Endothelial cell of umbilical vein (primary cell): ENCODE measurements around the gene FKBP8. TPM values are rescaled to one million over a fixed set of nuclear protein-coding genes. Genes with fewer than 3 reads are reported as not detected.

ENCODE experiments used
- BruUV-seq: library from RNA; stranded (reverse); fragments of 400-500 nt; replicated peaks from 2 replicates; lab custom pipeline; 2021; lab: Mats Ljungman, UMichigan
- CTCF ChIA-PET: fragments of 300-600, 350-600 bp; sonication (Branson Sonifier 250); formaldehyde crosslinking; loops from one replicate; lab custom pipeline; 2021; ENCODE audit warnings: antibody characterized with exemption, inconsistent platforms; lab: Charles Lee
- POLR2A ChIA-PET: fragments of 300-600, 350-600 bp; sonication (Branson Sonifier 250); formaldehyde crosslinking; loops from one replicate; lab custom pipeline; 2021; ENCODE audit warnings: antibody characterized with exemption, inconsistent platforms; lab: Charles Lee
- DNase-seq: peaks from one replicate; pipeline ENCODE4 v3.0.0-alpha.2; 2011; ENCODE audit warnings: low read depth, low spot score
- FAIRE-seq: peaks from 2 replicates; lab custom pipeline; 2011; peaks lifted over from hg19 to GRCh38; lab: Jason Lieb, UNC
- H2AFZ ChIP-seq: 2 replicates; pipeline ENCODE4 v1.6.0; 2012; ENCODE audit warnings: low read depth, low read length, control low read depth, inconsistent platforms
- H3K27ac ChIP-seq: 2 replicates; pipeline ENCODE4 v1.5.1; 2011; ENCODE audit warnings: low read depth, mild to moderate bottlenecking, control low read depth, low read length, moderate library complexity; ENCODE audit not compliant: insufficient read depth
- H3K27me3 ChIP-seq, 2 experiments: 2 replicates each; pipeline versions ENCODE4 v1.6.0 to v1.6.1; 2011; ENCODE audit warnings: low read length in 2 of 2, mixed read lengths in 1 of 2; ENCODE audit not compliant: control insufficient read depth in 2 of 2, insufficient read depth in 2 of 2
- H3K36me3 ChIP-seq, 2 experiments: 2 replicates in 1 of 2; 3 replicates in 1 of 2; pipeline ENCODE4 v1.5.1; 2011; ENCODE audit warnings: low read length in 2 of 2, mild to moderate bottlenecking in 1 of 2, moderate library complexity in 1 of 2; ENCODE audit not compliant: control insufficient read depth in 2 of 2, insufficient read depth in 2 of 2; ENCODE audit errors: extremely low read depth in 1 of 2
- H3K4me1 ChIP-seq: 3 replicates; pipeline ENCODE4 v1.5.1; 2011; ENCODE audit warnings: mild to moderate bottlenecking, low read length; ENCODE audit not compliant: control insufficient read depth, insufficient read depth; ENCODE audit errors: extremely low read depth
- H3K4me2 ChIP-seq: 2 replicates; pipeline ENCODE4 v1.6.1; 2011; ENCODE audit warnings: low read length, control low read depth, mixed read lengths; ENCODE audit not compliant: insufficient read depth
- H3K4me3 ChIP-seq, 3 experiments: fragments of 200-600 bp in 1 of 3; sonication (generic), shearing (Covaris generic) in 1 of 3; replicated peaks in 1 of 3; 2 replicates each; pipeline ENCODE4 v1.5.1; 2011 to 2016; ENCODE audit warnings: control low read depth in 3 of 3, low read length in 3 of 3, mild to moderate bottlenecking in 2 of 3, inconsistent platforms in 1 of 3, low read depth in 1 of 3, moderate library complexity in 1 of 3; ENCODE audit not compliant: insufficient read depth in 1 of 3
- H3K79me2 ChIP-seq: 2 replicates; pipeline ENCODE4 v1.6.0; 2012; ENCODE audit warnings: low read length, inconsistent platforms; ENCODE audit not compliant: control insufficient read depth, insufficient read depth
- H3K9ac ChIP-seq: replicated peaks from 2 replicates; pipeline ENCODE3; 2011; ENCODE audit warnings: low read length, control low read depth; ENCODE audit not compliant: insufficient read depth; ENCODE audit errors: extremely low read depth
- H3K9me1 ChIP-seq: replicated peaks from 3 replicates; pipeline ENCODE4 v1.6.0; 2011; ENCODE audit warnings: mild to moderate bottlenecking, low read length; ENCODE audit not compliant: control insufficient read depth, insufficient read depth; ENCODE audit errors: extremely low read depth
- H3K9me3 ChIP-seq: replicated peaks from 2 replicates; pipeline ENCODE4 v1.5.1; 2012; ENCODE audit warnings: low read length, inconsistent platforms; ENCODE audit not compliant: control insufficient read depth, insufficient read depth
- H4K20me1 ChIP-seq: replicated peaks from 2 replicates; pipeline ENCODE3; 2011; ENCODE audit warnings: mild to moderate bottlenecking, low read length; ENCODE audit not compliant: control insufficient read depth, insufficient read depth; ENCODE audit errors: extremely low read depth
- CTCF ChIP-seq, 2 donors: IDR thresholded peaks; 1 replicate in 1 of 2; 2 replicates in 1 of 2; pipeline ENCODE4 v1.5.1; 2011; ENCODE audit warnings: low read length in 2 of 2, mild to moderate bottlenecking in 2 of 2, moderate library complexity in 2 of 2, control low read depth in 1 of 2, inconsistent platforms in 1 of 2, low read depth in 1 of 2; ENCODE audit not compliant: insufficient read depth in 1 of 2; ENCODE audit errors: extremely low read depth in 1 of 2
- EZH2 ChIP-seq: IDR thresholded peaks from 2 replicates; pipeline ENCODE4 v1.6.1; 2012; ENCODE audit warnings: borderline replicate concordance, low read depth, mild to moderate bottlenecking, moderate library complexity, low read length, inconsistent platforms; ENCODE audit not compliant: severe bottlenecking
- FOS ChIP-seq: IDR thresholded peaks from 2 replicates; pipeline ENCODE4 v1.6.1; 2011; ENCODE audit warnings: mild to moderate bottlenecking, low read length, moderate library complexity, borderline replicate concordance; ENCODE audit not compliant: insufficient read depth
- GATA2 ChIP-seq: IDR thresholded peaks from 2 replicates; pipeline ENCODE4 v1.7.0; 2011; ENCODE audit warnings: low read depth, mild to moderate bottlenecking, moderate library complexity, mixed read lengths, low read length; ENCODE audit not compliant: insufficient read length, insufficient read depth
- JUN ChIP-seq: IDR thresholded peaks from 2 replicates; pipeline ENCODE4 v1.6.1; 2011; ENCODE audit warnings: borderline replicate concordance, low read depth; ENCODE audit not compliant: insufficient read length, insufficient read depth
- MAX ChIP-seq: IDR thresholded peaks from 2 replicates; pipeline ENCODE4 v1.6.1; 2011; ENCODE audit not compliant: insufficient read depth, insufficient read length
- MYC ChIP-seq: IDR thresholded peaks from one replicate; pipeline ENCODE4 v1.6.1; 2011; ENCODE audit warnings: mild to moderate bottlenecking, low read depth, low read length
- POLR2A ChIP-seq: IDR thresholded peaks from 2 replicates; pipeline ENCODE4 v1.6.1; 2012; ENCODE audit warnings: low read depth, mild to moderate bottlenecking, control low read depth, low read length
- POLR2AphosphoS5 ChIP-seq: IDR thresholded peaks from 2 replicates; pipeline ENCODE4 v1.6.1; 2012; ENCODE audit warnings: low read depth, mild to moderate bottlenecking, control low read depth, low read length, moderate library complexity; ENCODE audit not compliant: insufficient read depth
- dilution Hi-C: fragments of 300-500 bp; cut with MboI; formaldehyde crosslinking; loops from one replicate; pipeline ENCODE4 v1.15.0; 2019; ENCODE audit warnings: low sequenced_read_pairs; ENCODE audit not compliant: extremely low pct_ligation_motif_present
- intact Hi-C: fragments of 100-400 bp; cut with micrococcal nuclease; formaldehyde crosslinking; loops from one replicate; pipeline ENCODE4 v1.10.0; 2022
- polyA plus RNA-seq, 4 experiments: library from polyadenylated mRNA; depleted of rRNA in 3 of 4; stranded (reverse) in 3 of 4; unstranded in 1 of 4; fragments of >200 nt; gene quantifications; 2 replicates each; pipeline versions ENCODE4 v1.2.1 to v1.2.3, GENCODE V29; 2011 to 2012; ENCODE audit warnings: missing spikeins in 1 of 4
- total RNA-seq: library from RNA; stranded (reverse); gene quantifications from 2 replicates; pipeline ENCODE4 v1.2.3, GENCODE V29; 2021

Gene FKBP8
- total and polyA plus RNA-seq, 2 donors (not counting 3 experiments of a cell fraction or from before 2014, with no cell fraction given): 150 to 173 TPM

- Histone ChIP-seq H4K20me1 (no peaks in the 10 kb centered on the region), H3K4me1 (peaks cover 15% of the 10 kb centered on the region), H3K4me2 (no peak overlapping the region), H3K27me3 (no peaks in the 10 kb centered on the region), H3K36me3 (peaks cover 0 to 2% of the 10 kb centered on the region in 2 experiments), H3K4me3 (no peak overlapping the region), H3K9me3 (no peaks in the 10 kb centered on the region), H2AFZ (no peak overlapping the region), H3K9me1 (no peaks in the 10 kb centered on the region), H3K79me2 (no peaks in the 10 kb centered on the region), H3K9ac (no peak overlapping the region), H3K27ac (no peak overlapping the region)
- FAIRE-seq: peak; percentile 8
- TF ChIP-seq JUN (no peak), FOS (no peak), GATA2 (no peak), CTCF (IDR thresholded peaks at IDR 0.05; ENCODE audit: extremely low read depth in 1 of 2, insufficient read depth in 1 of 2, low read depth in 1 of 2, low read length in 2 of 2) (no peak), POLR2A (no peak), POLR2AphosphoS5 (no peak), MYC (no peak), MAX (no peak), EZH2 (no peak)
- no TSS peak for BruUV-seq
- intact Hi-C loops (no loop called here), dilution Hi-C loops (no loop called here)
- ChIA-PET POLR2A (no interaction called here), CTCF (interaction anchor here (1.1 to 1.4 kb wide), 3 partner anchors 29 to 261 kb away, joined by 3 to 7 read pairs (median 5); partner anchors contain the start of gene KXD1)
- DNase-seq: no peak
These were observed 42.9 kb upstream of the FKBP8 start for GRCh38 chr19:18586306-18586705.
